ENCODE measurements around the gene NOTCH1. TPM values are rescaled to one million over a fixed set of nuclear protein-coding genes. Genes with fewer than 3 reads are reported as not detected.

Gene NOTCH1
- total RNA-seq, 1 donor = 10.5 TPM

GRCh38 chr9:136494012-136494411, 51.8 kb downstream of the NOTCH1 start:
- Histone ChIP-seq H3K27me3 (ENCODE audit: insufficient read depth, low read length) (no peaks in the 10 kb centered on the region), H4K20me1 (ENCODE audit: insufficient read depth, low read length) (no peaks in the 10 kb centered on the region), H3K36me3 (ENCODE audit: insufficient read depth, low read length) (peaks cover 11% of the 10 kb centered on the region), H2AFZ (ENCODE audit: low read length) (no peak overlapping the region), H3K27ac (ENCODE audit: low read depth, low read length) (no peak overlapping the region), H3K9me3 (ENCODE audit: low read depth, low read length) (no peaks in the 10 kb centered on the region), H3K4me3 (ENCODE audit: insufficient read depth, low read length) (no peak overlapping the region), H3K4me1 (ENCODE audit: insufficient read depth, low read length) (peaks cover 3% of the 10 kb centered on the region), H3K4me2 (ENCODE audit: insufficient read depth, low read length) (no peak overlapping the region), H3K79me2 (ENCODE audit: insufficient read depth, low read length) (no peaks in the 10 kb centered on the region)
- TF ChIP-seq CTCF (IDR thresholded peaks at IDR 0.05; ENCODE audit: extremely low read depth, low read depth, low read length) = no peak
- DNase-seq (ENCODE audit: insufficient read length, low spot score, missing footprints) = no peak

GRCh38 chr9:136493567-136493971, 52.3 kb downstream of the NOTCH1 start:
- H3K79me2 ChIP-seq (ENCODE audit: insufficient read depth, low read length) = no peaks in the 10 kb centered on the region

GRCh38 chr9:136492978-136493522, 52.8 kb downstream of the NOTCH1 start:
- H2AFZ ChIP-seq (ENCODE audit: low read length) = no peak overlapping the region

More at GRCh38 chr9:136493567-136493971, 52.3 kb downstream of the NOTCH1 start:
- peaks cover 8% of the 10 kb centered on the region for H3K36me3 ChIP-seq (ENCODE audit: insufficient read depth, low read length)
- no peak overlapping the region for H3K4me2 ChIP-seq (ENCODE audit: insufficient read depth, low read length)
- H3K27ac ChIP-seq (ENCODE audit: low read depth, low read length) = no peak overlapping the region
- no peaks in the 10 kb centered on the region for H3K27me3 ChIP-seq (ENCODE audit: insufficient read depth, low read length)
- no peaks in the 10 kb centered on the region for H3K9me3 ChIP-seq (ENCODE audit: low read depth, low read length)
- H3K4me3 ChIP-seq (ENCODE audit: insufficient read depth, low read length) = no peak overlapping the region
- no peak for TF ChIP-seq CTCF (IDR thresholded peaks at IDR 0.05; ENCODE audit: extremely low read depth, low read depth, low read length)
- no peak overlapping the region for H2AFZ ChIP-seq (ENCODE audit: low read length)
- no peaks in the 10 kb centered on the region for H4K20me1 ChIP-seq (ENCODE audit: insufficient read depth, low read length)
- H3K4me1 ChIP-seq (ENCODE audit: insufficient read depth, low read length) = peaks cover 3% of the 10 kb centered on the region
- DNase-seq (ENCODE audit: insufficient read length, low spot score, missing footprints) = no peak

GRCh38 chr9:136489731-136490130, 56.1 kb downstream of the NOTCH1 start:
- H3K4me2 ChIP-seq (ENCODE audit: insufficient read depth, low read length) = no peak overlapping the region
- no peak for DNase-seq (ENCODE audit: insufficient read length, low spot score, missing footprints)
- no peaks in the 10 kb centered on the region for H3K36me3 ChIP-seq (ENCODE audit: insufficient read depth, low read length)
- no peaks in the 10 kb centered on the region for H3K9me3 ChIP-seq (ENCODE audit: low read depth, low read length)
- H3K27me3 ChIP-seq (ENCODE audit: insufficient read depth, low read length) = no peaks in the 10 kb centered on the region
- H3K27ac ChIP-seq (ENCODE audit: low read depth, low read length) = no peak overlapping the region
- H4K20me1 ChIP-seq (ENCODE audit: insufficient read depth, low read length) = peaks cover 7% of the 10 kb centered on the region
- no peak overlapping the region for H3K4me3 ChIP-seq (ENCODE audit: insufficient read depth, low read length)
- no peak for TF ChIP-seq CTCF (IDR thresholded peaks at IDR 0.05; ENCODE audit: extremely low read depth, low read depth, low read length)
- H2AFZ ChIP-seq (ENCODE audit: low read length) = no peak overlapping the region
- H3K79me2 ChIP-seq (ENCODE audit: insufficient read depth, low read length) = no peaks in the 10 kb centered on the region
- H3K4me1 ChIP-seq (ENCODE audit: insufficient read depth, low read length) = peaks cover 1% of the 10 kb centered on the region

More at GRCh38 chr9:136492978-136493522, 52.8 kb downstream of the NOTCH1 start:
- Histone ChIP-seq H3K27ac (ENCODE audit: low read depth, low read length) (no peak overlapping the region), H3K9me3 (ENCODE audit: low read depth, low read length) (no peaks in the 10 kb centered on the region), H3K36me3 (ENCODE audit: insufficient read depth, low read length) (peaks cover 4% of the 10 kb centered on the region), H4K20me1 (ENCODE audit: insufficient read depth, low read length) (no peaks in the 10 kb centered on the region), H3K4me1 (ENCODE audit: insufficient read depth, low read length) (peaks cover 3% of the 10 kb centered on the region), H3K4me2 (ENCODE audit: insufficient read depth, low read length) (no peak overlapping the region), H3K79me2 (ENCODE audit: insufficient read depth, low read length) (no peaks in the 10 kb centered on the region), H3K27me3 (ENCODE audit: insufficient read depth, low read length) (no peaks in the 10 kb centered on the region), H3K4me3 (ENCODE audit: insufficient read depth, low read length) (no peak overlapping the region)
- no peak for TF ChIP-seq CTCF (IDR thresholded peaks at IDR 0.05; ENCODE audit: extremely low read depth, low read depth, low read length)
- DNase-seq (ENCODE audit: insufficient read length, low spot score, missing footprints) = no peak

All from osteoblast (primary cell).